DND-41 (cell line): ENCODE results near the gene CCT8.

Experiments used
- CTCF ChIP-seq: IDR thresholded peaks from 2 replicates; pipeline ENCODE4 v1.5.1; 2012; ENCODE audit warnings: borderline replicate concordance, low read length, moderate library complexity, mild to moderate bottlenecking; ENCODE audit not compliant: poor library complexity, severe bottlenecking; ENCODE audit errors: extremely low read depth
- EZH2 ChIP-seq: IDR thresholded peaks from 3 replicates; pipeline ENCODE4 v1.6.1; 2012; ENCODE audit warnings: borderline replicate concordance, low read depth, mild to moderate bottlenecking, moderate library complexity, low read length, inconsistent platforms; ENCODE audit not compliant: severe bottlenecking

- TF ChIP-seq CTCF, result no peak
- no peak for TF ChIP-seq EZH2
Observed at GRCh38 chr21:29072873-29073221, 601 bp downstream of the CCT8 start.
